ENCODE measurements around the gene GNB5.

Gene GNB5

DNA sequence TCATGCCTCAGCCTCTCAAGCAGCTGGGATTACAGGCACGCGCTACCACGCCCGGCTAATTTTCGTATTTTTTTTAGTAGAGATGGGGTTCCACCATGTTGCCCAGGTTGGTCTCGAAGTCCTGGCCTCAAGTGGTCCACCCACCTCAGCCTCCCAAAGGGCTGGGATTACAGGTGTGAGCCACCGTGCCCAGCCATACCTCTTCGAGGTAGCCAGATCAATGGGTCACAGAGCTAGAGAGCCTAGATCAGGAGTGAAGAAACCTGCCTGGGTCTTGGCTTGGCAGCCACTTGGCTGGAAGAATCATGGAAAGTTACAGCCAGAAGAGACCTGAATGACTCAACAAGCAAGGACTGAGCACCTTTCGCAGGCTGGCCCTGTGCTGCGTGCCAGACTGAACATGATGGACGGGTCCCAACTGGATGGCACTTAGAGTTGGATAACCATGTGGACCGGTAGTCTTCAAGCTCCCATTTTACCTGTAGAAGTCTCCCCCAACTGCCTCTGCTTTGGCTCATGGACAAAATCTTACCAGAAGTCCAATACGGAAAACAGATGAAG is 29.7 kb downstream of the GNB5 start:
- H3K4me3 ChIP-seq (ENCODE audit: low read depth, low read length): no peak overlapping the region
- TF ChIP-seq, protein P1, sequence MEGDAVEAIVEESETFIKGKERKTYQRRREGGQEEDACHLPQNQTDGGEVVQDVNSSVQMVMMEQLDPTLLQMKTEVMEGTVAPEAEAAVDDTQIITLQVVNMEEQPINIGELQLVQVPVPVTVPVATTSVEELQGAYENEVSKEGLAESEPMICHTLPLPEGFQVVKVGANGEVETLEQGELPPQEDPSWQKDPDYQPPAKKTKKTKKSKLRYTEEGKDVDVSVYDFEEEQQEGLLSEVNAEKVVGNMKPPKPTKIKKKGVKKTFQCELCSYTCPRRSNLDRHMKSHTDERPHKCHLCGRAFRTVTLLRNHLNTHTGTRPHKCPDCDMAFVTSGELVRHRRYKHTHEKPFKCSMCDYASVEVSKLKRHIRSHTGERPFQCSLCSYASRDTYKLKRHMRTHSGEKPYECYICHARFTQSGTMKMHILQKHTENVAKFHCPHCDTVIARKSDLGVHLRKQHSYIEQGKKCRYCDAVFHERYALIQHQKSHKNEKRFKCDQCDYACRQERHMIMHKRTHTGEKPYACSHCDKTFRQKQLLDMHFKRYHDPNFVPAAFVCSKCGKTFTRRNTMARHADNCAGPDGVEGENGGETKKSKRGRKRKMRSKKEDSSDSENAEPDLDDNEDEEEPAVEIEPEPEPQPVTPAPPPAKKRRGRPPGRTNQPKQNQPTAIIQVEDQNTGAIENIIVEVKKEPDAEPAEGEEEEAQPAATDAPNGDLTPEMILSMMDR (IDR thresholded peaks at IDR 0.05; ENCODE audit: low read depth, low read length): no peak

DNA sequence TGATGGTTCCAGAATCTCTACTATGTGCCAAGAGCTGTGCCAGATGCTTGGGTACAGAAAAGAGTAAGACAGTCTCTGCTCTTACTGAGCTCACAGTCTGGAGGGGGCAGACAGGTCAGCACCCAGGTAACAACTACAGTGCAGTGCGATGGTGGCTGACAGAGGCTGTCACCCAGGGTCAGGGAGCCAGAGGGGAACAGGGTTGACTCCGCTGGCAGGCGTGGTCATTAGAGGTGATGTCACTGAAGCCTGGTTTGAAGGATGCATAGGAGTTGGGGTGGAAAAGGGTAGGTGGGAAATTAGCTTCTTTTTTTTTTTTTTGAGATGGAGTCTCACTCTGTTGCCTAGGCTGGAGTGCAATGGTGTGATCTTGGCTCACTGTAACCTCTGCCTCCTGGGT is 31.5 kb downstream of the GNB5 start:
- TF ChIP-seq, protein P1 (IDR thresholded peaks at IDR 0.05; ENCODE audit: low read depth, low read length): no peak
- no peak overlapping the region for H3K4me3 ChIP-seq (ENCODE audit: low read depth, low read length)

DNA sequence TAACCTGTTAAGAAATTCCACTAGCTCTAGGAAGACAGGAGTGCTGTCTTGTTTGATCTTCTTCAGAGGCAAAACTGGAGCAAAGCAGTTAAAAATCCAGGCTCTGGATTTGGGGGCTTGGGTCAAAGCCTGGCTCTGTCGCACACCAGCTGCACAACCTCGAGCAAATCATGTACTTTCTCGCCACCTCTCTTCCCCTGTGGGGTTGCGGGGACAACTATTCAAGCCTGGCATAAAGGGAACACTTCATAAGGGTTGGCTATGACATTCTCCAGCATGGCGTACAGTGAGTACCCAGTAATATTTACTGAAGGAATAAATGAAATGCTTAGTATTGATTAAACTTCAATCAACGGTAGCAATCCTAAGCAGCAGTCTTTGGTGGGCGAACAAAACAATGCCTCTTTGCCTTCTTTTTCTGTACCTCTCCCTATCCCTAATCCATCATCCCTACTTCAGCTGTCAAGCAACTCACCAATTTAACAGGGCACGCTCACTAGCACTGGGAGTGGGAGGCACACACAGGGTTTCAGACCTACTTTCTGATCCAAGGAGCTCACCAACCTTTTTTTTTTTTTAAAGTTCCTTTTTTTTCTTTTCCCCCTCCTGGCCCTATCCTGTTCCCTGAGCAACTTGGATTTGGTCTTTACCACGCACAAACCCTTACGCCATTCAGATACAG is 33.0 kb downstream of the GNB5 start:
- TF ChIP-seq, protein P1 (IDR thresholded peaks at IDR 0.05; ENCODE audit: low read depth, low read length): no peak

DNA sequence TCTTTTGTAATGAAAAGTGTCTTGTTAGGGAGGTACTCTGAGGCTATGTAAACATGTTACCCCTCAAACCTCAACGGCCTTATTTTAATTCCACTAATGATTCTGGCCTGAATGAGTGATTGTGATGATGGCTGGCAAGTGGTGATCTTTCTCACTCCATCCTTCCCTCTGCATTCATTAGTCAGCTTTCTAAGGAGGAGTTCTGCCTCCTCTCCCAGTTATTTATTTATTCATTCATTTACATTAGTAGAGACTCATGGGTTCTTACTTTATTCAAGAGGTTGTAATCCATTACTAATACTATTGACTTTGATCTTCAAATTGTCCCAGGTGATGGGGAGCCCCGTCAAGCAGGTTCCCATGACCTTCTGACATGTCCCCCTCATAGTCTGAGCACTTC is 35.3 kb downstream of the GNB5 start:
- TF ChIP-seq, protein P1 (IDR thresholded peaks at IDR 0.05; ENCODE audit: low read depth, low read length): no peak
- no peak overlapping the region for H3K4me3 ChIP-seq (ENCODE audit: low read depth, low read length)

More for the DNA sequence above, 33.0 kb downstream of the GNB5 start:
- H3K4me3 ChIP-seq (ENCODE audit: low read depth, low read length): no peak overlapping the region

DNA sequence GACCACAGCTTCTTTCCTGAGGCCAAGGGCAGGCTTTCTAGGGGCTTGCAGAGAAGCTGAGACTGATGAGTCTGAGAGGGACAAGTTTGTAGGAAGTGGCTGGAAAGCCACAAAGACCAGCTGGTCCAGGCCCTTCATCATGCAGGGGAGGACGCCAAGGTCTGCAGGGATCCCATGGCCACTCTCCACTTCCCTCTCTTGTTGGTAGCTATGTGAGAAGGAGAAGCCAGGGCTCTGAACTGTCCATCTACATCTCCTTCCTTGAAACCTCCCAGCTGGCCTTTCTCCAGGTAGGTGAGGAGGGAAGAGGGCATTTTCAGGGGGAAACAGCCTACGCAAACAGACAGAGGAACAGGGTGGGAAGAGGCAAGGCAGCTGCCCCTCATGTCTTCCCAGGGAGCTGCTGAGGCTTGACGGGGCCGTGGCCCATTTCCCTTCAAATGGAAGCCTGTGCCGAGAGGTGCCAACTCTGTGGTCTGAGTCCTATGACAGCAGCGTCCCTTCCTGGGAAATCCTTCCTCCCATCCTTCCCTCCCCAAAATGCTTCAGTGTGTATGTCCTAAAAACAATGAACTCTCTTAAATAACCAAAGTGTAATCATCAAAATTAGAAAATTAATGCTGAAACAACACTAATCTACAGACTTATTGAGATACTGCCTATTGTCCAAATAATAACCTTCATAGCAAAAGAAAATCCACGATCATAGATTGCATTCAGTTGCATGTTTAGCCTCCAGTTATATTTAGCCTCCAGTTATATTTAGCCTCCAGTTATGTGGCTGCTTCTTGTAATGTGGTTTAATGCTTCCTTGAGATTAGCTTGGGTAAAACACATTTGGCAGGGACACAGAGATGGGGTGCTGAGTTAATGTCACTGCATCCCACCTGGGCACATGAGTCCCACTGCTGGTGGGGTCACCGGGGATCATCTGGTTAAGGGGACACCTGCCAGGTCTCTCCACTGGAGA is 36.0 kb downstream of the GNB5 start:
- TF ChIP-seq, protein P1 (IDR thresholded peaks at IDR 0.05; ENCODE audit: low read depth, low read length): no peak
- H3K4me3 ChIP-seq (ENCODE audit: low read depth, low read length): no peak overlapping the region

DNA sequence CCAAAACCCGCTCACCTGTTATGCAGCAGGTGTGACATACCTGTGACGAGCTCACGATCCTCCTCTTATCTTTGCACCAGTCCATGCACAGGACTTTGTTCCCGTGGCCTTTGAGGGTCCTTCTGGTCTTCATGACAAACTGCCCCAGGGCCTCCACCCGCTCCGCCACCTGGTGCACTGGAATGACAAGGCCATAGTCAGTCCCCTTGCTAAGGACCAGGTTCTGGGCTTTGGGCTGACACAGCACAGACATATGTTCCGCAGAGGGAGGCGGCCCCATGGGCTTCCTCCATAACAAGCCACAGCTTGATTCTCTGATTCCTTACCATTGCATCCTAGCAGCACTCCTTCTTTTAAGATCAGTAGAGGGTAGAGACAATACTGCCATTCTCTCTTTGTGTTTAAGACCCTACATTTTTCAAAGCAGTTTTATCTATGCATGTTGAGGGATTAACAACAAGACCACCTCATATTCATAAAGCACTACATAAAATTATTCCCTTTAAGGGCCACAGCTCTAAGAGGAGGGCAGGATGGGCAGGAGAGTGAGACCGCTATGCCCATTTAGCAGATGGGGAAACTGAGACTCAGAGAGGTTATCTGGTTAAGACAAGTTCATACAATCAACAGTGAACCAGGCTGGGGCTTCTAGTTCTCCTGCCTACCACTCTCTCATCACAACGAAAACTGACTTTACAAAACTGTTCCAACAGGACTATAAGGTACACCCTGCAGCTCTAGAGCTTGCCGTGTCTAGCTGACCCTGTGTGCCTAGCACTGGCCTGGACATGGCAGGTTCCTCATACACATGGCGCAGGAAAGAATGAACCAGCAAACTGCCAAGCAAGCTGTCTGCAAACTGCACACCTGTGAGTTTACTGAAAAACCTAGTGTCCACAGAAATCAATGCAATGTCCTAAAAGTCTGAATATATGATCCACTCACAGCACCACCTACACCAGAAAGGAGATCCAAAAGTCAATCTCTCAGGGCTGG is 37.0 kb downstream of the GNB5 start:
- TF ChIP-seq, protein P1 (IDR thresholded peaks at IDR 0.05; ENCODE audit: low read depth, low read length): no peak
- no peak overlapping the region for H3K4me3 ChIP-seq (ENCODE audit: low read depth, low read length)
